ENCODE measurements around the gene CALHM4. TPM values are rescaled to one million over a fixed set of nuclear protein-coding genes. Genes with fewer than 3 reads are reported as not detected.

Gene CALHM4
- total RNA-seq, 1 experiment from 2014 or later = 1.8 TPM

DNA sequence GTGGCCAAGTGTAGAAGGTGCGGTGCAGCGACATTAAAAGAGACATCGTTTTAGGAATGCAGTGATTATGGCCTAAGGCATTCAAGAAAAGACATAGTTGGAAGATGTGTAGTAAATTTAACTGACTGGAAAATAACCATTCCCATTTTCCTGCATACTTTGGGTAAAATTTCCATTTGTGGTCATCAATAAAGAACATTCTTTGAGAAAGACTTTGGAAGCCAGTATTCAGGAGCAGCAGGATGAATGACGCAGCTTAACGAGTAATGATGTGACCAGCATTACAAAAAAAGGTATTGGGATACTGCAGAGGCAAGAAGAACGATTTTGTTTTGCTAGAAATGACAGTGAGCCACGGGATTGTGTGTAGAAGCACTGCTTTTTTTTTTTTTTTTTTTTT is 10.8 kb downstream of the CALHM4 start:
- TF ChIP-seq, protein P1, sequence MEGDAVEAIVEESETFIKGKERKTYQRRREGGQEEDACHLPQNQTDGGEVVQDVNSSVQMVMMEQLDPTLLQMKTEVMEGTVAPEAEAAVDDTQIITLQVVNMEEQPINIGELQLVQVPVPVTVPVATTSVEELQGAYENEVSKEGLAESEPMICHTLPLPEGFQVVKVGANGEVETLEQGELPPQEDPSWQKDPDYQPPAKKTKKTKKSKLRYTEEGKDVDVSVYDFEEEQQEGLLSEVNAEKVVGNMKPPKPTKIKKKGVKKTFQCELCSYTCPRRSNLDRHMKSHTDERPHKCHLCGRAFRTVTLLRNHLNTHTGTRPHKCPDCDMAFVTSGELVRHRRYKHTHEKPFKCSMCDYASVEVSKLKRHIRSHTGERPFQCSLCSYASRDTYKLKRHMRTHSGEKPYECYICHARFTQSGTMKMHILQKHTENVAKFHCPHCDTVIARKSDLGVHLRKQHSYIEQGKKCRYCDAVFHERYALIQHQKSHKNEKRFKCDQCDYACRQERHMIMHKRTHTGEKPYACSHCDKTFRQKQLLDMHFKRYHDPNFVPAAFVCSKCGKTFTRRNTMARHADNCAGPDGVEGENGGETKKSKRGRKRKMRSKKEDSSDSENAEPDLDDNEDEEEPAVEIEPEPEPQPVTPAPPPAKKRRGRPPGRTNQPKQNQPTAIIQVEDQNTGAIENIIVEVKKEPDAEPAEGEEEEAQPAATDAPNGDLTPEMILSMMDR (IDR thresholded peaks at IDR 0.05; ENCODE audit: insufficient read depth in 1 of 2, low read depth in 1 of 2, low read length in 1 of 2, severe bottlenecking in 1 of 2, unreplicated experiment in 1 of 2) = no peak

DNA sequence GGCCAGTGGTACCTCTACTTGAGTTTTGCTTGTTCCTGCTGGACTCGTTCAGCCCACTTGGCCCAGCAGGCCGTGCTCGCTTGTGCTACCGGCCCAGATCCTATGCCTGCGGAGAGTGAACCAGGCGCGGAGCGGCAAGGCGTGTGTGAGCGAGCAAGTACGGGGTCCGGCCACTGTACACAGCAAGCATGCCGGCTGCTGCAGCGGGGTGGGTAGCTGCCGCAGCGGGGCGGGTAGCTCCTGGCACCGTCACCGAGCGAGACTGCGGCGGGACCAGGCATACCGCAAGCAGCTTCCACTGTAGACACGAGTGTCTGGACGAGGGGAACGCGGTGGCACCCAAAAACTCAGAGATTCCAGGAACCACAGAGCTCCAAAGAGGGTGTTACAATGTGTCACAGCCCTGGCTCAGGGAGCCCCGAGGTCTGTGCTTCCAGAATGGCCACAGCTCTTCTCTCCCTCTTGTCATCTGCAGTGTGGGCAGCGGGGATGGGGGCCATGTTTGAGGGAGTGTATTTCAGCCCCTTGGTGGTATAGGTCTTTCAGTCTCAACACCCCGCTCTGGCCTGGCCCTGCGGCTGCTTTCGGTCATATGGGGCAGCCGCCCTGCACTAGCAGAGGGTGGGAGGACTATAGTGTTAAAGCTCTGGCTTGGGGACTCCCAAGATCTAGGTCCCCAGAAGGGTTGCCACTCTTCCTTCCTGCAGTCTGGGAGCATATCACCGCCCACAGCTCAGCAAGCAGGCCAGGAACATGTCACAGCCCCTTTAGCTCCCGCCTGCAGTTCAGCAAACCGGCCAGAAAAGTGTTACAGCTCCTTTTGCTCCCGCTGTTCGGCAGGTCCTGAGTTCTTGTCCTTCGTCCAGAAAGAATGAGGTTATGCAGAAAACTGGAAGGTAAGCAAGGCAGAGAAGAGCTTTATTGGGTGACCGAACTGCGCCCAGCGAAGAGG is 11.6 kb downstream of the CALHM4 start:
- H3K27ac Mint-ChIP-seq (ENCODE audit: unreplicated experiment) = no peak overlapping the region
- no peaks in the 10 kb centered on the region for H3K9me3 ChIP-seq
- H3K9me3 Mint-ChIP-seq (ENCODE audit: unreplicated experiment) = no peaks in the 10 kb centered on the region
- H3K36me3 ChIP-seq (ENCODE audit: control insufficient read depth, insufficient read depth, low read length) = no peaks in the 10 kb centered on the region
- intact Hi-C loops (cut with micrococcal nuclease; ENCODE audit: unreplicated experiment) = loop anchor here (5.0 kb wide), 1 partner anchor 348 kb away; no protein-coding TSS in a partner anchor
- no peak for DNase-seq
- TF ChIP-seq, protein P1 (IDR thresholded peaks at IDR 0.05; ENCODE audit: insufficient read depth in 1 of 2, low read depth in 1 of 2, low read length in 1 of 2, severe bottlenecking in 1 of 2, unreplicated experiment in 1 of 2) = no peak
- H3K27me3 Mint-ChIP-seq (ENCODE audit: insufficient read depth, unreplicated experiment) = no peaks in the 10 kb centered on the region
- POLR2A ChIA-PET = no interaction called here
- peaks cover 5% of the 10 kb centered on the region for H3K36me3 Mint-ChIP-seq (ENCODE audit: insufficient read depth, unreplicated experiment)
- peaks cover 15% of the 10 kb centered on the region for H3K4me1 ChIP-seq
- no peaks in the 10 kb centered on the region for H3K27me3 ChIP-seq (replicated peaks; ENCODE audit: control insufficient read depth, insufficient read depth, low read length)
- no peak overlapping the region for H3K4me3 Mint-ChIP-seq (ENCODE audit: unreplicated experiment)
- no TSS peak for BruUV-seq (replicated peaks)
- no peak overlapping the region for H3K4me3 ChIP-seq (ENCODE audit: low read depth, low read length)
- H3K4me1 Mint-ChIP-seq (ENCODE audit: low read depth, unreplicated experiment) = peaks cover 20% of the 10 kb centered on the region
- CTCF ChIA-PET = interaction anchor here (0.7 kb wide), 1 partner anchor 278 kb away, joined by 3 read pairs; no protein-coding TSS in a partner anchor

More for the DNA sequence above, 10.8 kb downstream of the CALHM4 start:
- Histone ChIP-seq H3K36me3 (ENCODE audit: control insufficient read depth, insufficient read depth, low read length) (no peaks in the 10 kb centered on the region), H3K27me3 (replicated peaks; ENCODE audit: control insufficient read depth, insufficient read depth, low read length) (no peaks in the 10 kb centered on the region), H3K4me1 (peaks cover 15% of the 10 kb centered on the region), H3K4me3 (ENCODE audit: low read depth, low read length) (no peak overlapping the region), H3K9me3 (no peaks in the 10 kb centered on the region)
- H3K9me3 Mint-ChIP-seq (ENCODE audit: unreplicated experiment) = no peaks in the 10 kb centered on the region
- CTCF ChIA-PET = no interaction called here
- H3K4me1 Mint-ChIP-seq (ENCODE audit: low read depth, unreplicated experiment) = peaks cover 20% of the 10 kb centered on the region
- intact Hi-C loops (cut with micrococcal nuclease; ENCODE audit: unreplicated experiment) = loop anchor here (5.0 kb wide), 1 partner anchor 347 kb away; no protein-coding TSS in a partner anchor
- peak overlapping the region; percentile 32 for H3K27ac Mint-ChIP-seq (ENCODE audit: unreplicated experiment)
- no TSS peak for BruUV-seq (replicated peaks)
- H3K4me3 Mint-ChIP-seq (ENCODE audit: unreplicated experiment) = no peak overlapping the region
- no peak for DNase-seq
- peaks cover 5% of the 10 kb centered on the region for H3K36me3 Mint-ChIP-seq (ENCODE audit: insufficient read depth, unreplicated experiment)
- POLR2A ChIA-PET = no interaction called here
- H3K27me3 Mint-ChIP-seq (ENCODE audit: insufficient read depth, unreplicated experiment) = no peaks in the 10 kb centered on the region

DNA sequence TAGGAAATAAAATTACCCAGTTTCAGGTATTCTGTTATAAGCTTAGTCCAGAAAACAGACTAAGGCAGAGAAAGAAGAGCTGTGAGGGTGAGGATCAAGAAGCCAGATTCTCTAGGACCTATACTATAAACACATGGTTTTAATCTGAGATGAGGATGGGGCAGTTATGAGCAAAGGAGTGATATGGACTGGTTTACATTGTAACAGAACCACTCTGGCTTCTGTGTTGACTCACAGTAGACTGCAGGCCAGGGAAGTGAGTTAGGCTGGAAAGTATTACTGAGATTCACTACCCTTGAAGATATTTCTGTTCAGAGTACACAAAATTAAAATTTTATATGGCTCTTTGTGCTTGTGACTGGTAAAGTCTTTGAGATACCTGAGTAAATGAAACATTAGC is 14.6 kb downstream of the CALHM4 start:
- H3K9me3 Mint-ChIP-seq (ENCODE audit: unreplicated experiment) = no peaks in the 10 kb centered on the region
- no peak overlapping the region for H3K4me3 Mint-ChIP-seq (ENCODE audit: unreplicated experiment)
- H3K27me3 ChIP-seq (replicated peaks; ENCODE audit: control insufficient read depth, insufficient read depth, low read length) = no peaks in the 10 kb centered on the region
- peaks cover 10% of the 10 kb centered on the region for H3K4me1 ChIP-seq
- no peaks in the 10 kb centered on the region for H3K27me3 Mint-ChIP-seq (ENCODE audit: insufficient read depth, unreplicated experiment)
- no peaks in the 10 kb centered on the region for H3K36me3 Mint-ChIP-seq (ENCODE audit: insufficient read depth, unreplicated experiment)
- no peak overlapping the region for H3K4me3 ChIP-seq (ENCODE audit: low read depth, low read length)
- no peaks in the 10 kb centered on the region for H3K36me3 ChIP-seq (ENCODE audit: control insufficient read depth, insufficient read depth, low read length)
- no peak overlapping the region for H3K27ac Mint-ChIP-seq (ENCODE audit: unreplicated experiment)
- ChIA-PET POLR2A (no interaction called here), CTCF (no interaction called here)
- intact Hi-C loops (cut with micrococcal nuclease; ENCODE audit: unreplicated experiment) = no loop called here
- BruUV-seq (replicated peaks) = no TSS peak
- H3K4me1 Mint-ChIP-seq (ENCODE audit: low read depth, unreplicated experiment) = peaks cover 15% of the 10 kb centered on the region
- H3K9me3 ChIP-seq = no peaks in the 10 kb centered on the region
- no peak for DNase-seq
- TF ChIP-seq, protein P1 (IDR thresholded peaks at IDR 0.05; ENCODE audit: insufficient read depth in 1 of 2, low read depth in 1 of 2, low read length in 1 of 2, severe bottlenecking in 1 of 2, unreplicated experiment in 1 of 2) = no peak
